T-helper 2 cell (primary cell): Measurements from ENCODE around the gene MUC2.

ENCODE experiments used
- DNase-seq, 5 experiments: peaks; one replicate each; pipeline versions ENCODE4 v3.0.0 to v3.0.0-alpha.2; 2012 to 2022

MUC2 gene

DNA sequence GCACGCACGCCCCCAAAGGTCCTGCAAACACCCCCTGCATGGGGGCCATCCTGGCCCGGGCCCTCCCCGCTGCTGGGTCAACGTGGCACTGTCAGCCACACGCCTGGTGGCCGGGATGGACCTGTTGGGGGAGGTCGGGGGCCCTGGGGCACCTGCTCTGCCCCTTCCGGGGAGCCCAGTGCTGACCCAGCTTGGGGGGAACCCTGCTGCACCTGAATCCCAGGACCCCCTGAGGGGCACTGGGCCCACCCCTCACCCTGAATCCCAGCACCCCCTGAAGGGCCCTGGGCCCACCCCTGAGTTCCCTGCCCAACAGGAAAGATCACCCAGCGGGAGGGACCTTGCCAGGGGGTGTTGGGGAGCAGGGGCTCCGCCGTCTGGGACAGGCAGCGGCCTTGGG is 37.7 kb upstream of the MUC2 start:
- no peak for DNase-seq

- no peak for DNase-seq
Measured at GRCh38 chr11:1037506-1038055, 37.1 kb upstream of the MUC2 start.

DNA sequence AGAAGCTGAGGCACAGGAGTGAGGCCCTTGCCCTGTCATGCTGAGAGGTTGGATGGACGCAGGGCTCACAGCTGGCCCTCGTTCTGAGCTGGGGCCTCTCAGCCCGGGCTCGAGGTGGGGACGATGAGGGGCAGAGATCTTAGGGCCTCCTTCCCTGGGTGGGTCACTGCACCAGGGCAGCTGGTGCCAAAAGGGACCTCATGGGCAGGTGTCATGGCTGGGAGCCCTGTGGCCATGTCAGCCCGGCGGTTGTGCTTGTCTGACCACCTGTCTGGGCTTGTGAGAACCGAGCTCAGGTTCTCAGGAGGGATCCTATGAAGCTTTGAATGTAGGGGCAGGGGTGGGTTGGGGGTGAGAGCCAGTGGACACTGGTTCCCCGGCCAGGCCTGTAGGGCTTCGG is 36.3 kb upstream of the MUC2 start:
- no peak for DNase-seq

DNA sequence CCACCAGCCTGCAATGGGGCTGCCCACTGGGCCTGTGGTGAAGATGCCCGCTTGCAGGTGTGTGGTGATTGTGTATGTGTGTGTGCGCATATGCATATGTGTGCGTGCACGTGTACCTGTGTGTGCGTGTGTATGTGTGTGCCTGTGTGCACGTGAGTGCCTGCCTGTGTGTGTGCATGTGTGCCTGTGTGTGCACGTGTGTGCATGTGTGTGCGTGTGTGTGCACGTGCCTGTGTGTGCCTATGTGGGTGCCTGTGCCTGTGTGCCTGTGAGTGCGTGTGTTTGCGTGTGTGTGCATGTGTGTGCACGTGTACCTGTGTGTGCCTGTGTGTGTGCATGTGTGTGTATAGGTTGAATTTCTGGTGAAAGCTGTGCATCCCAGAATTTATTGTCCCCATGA is 35.8 kb upstream of the MUC2 start:
- DNase-seq, result no peak

GRCh38 chr11:1039481-1040427 is 34.9 kb upstream of the MUC2 start:
- DNase-seq, result no peak

- no peak for DNase-seq
Measured at GRCh38 chr11:1040428-1041148, 34.1 kb upstream of the MUC2 start.

DNA sequence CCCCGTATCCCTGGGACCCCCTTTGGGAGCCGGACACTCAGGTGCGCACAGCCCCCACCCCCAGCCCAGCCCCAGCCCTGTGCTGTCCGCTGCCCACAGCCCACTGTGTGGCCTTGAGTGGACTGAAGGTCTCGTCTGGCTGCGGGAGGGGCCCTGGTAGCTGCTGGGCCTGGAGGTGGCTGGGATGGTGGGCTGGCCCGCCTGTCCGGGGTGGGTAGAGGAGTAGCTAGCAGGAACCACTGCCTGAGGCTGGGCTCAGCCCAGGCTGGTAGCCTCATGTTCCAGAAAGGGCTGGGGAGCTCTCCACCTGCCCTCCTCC is 33.6 kb upstream of the MUC2 start:
- DNase-seq, result no peak

- peak in 1 of 5 experiments; percentile 2 for DNase-seq
Measured at GRCh38 chr11:1041471-1041870, 33.2 kb upstream of the MUC2 start.

DNA sequence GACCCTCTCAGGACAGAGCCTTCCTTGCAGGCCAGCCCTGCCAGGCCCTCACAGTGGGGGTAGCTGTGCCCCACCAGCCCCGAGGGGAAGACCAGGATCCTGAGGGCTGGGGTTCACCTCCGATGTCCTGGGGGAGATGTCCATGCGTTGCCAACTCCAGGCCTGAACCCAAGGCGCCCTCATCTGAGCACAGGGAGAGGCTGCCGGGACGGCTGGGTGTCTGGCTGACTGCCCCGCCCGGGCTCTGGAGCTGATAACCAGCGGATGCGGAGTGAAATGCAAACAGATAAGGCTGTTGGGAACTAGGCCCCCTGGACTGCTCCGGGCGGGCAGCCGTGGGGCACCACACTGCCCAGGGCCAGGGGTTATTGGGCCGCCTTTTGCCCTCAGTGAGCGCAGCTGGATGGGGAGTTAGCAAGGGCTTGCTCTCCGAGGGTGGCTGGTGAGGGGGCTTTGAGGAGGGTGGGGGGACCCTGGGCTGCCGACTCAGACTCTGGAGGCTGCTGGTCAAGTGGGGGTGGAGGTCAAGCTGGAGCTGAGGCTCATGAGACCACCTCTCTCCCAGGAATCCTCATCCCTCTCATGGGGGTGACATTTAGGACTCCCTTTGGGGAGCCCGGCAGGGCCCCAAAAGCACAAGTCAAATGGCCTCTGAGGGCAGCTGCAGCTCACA is 32.6 kb upstream of the MUC2 start:
- peak in 1 of 5 experiments; percentile 3 for DNase-seq

- peak in 1 of 5 experiments; percentile 2 for DNase-seq
Measured at GRCh38 chr11:1042626-1043562, 31.8 kb upstream of the MUC2 start.

DNA sequence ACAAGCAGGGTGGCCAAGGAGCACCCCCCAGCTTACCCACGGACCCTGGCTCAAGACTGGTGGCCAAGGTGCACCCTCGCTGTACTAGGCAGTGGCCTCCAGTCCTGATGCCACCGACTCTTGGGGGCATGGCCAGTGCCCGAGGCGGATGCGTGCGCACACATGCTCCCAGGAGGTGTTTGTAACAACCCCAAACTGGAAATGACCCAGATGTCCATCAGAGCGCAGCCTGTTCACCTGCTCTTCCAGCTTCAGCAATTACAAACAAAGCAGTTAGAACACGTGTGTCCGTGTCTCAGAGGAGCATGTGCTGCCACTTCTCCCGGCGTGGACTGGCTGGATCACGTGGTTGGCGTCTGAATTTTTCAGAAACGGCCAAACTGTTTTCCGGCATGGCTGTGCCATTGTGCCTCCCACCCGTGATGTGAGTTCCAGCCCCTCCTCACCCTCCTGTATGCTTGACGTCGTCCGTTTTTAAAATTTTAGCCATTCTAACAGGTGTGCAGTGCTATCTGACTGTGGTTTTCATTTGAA is 31.0 kb upstream of the MUC2 start:
- no peak for DNase-seq

DNA sequence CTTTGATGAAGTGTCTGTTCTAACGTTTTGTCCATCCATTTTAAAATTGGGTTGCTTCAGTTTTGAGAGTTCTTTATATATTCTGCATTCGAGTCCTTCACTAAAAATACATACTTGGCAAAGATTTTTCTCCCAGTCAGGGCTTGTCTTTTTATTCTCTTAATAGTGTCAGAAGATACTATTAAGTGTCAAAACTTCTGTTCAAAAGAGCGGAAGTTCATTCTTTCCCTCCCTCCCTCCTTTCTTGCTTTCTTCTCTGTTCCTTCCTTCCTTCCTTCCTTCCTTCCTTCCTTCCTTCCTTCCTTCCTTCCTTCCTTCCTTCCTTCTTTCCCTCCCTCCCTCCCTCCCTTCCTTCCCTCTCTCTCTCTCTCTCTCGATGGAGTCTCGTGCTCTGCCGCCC is 30.5 kb upstream of the MUC2 start:
- no peak for DNase-seq

GRCh38 chr11:1047595-1048156 is 27.0 kb upstream of the MUC2 start:
- peak in 1 of 5 experiments; percentile 2 for DNase-seq

- DNase-seq, result no peak
Measured at GRCh38 chr11:1048375-1049070, 26.2 kb upstream of the MUC2 start.

- no peak for DNase-seq
Measured at GRCh38 chr11:1049071-1049405, 25.6 kb upstream of the MUC2 start.

- DNase-seq, result peak in 1 of 5 experiments; percentile 4
Measured at GRCh38 chr11:1049431-1049891, 25.2 kb upstream of the MUC2 start.

DNA sequence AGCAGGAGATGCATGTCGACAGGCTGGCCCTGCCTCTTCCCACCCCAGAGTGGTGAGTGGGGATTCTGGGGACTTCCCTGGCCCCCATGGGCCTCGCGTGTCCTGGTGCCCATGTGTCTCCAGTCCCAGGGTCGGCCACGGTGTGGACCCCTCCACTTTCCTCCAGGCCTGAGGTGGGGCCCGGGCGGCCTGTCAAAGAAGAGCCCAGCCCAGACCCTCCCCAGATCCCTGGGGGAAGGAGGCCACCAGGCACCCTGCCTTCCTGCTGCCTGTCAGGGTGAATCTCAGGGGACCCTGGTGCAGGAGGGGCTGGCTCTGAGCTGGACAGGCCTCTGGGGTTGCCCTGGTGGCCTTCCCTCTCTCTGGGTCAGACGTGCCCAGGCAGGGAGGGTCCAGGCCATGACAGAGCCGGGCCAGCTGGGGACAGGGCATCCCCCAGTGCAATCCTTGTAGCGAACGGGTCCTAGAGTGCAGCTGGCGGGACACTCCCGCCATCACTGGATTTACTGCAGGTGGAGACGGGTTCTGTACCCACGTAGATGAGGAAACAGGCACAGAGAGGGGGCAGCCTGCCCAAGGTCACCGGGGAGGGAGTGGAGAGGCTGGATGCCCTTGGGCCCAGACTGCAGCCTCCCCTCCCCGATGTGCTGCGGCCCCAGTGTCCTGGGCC is 24.6 kb upstream of the MUC2 start:
- DNase-seq, result peak in 1 of 5 experiments; percentile 4

DNA sequence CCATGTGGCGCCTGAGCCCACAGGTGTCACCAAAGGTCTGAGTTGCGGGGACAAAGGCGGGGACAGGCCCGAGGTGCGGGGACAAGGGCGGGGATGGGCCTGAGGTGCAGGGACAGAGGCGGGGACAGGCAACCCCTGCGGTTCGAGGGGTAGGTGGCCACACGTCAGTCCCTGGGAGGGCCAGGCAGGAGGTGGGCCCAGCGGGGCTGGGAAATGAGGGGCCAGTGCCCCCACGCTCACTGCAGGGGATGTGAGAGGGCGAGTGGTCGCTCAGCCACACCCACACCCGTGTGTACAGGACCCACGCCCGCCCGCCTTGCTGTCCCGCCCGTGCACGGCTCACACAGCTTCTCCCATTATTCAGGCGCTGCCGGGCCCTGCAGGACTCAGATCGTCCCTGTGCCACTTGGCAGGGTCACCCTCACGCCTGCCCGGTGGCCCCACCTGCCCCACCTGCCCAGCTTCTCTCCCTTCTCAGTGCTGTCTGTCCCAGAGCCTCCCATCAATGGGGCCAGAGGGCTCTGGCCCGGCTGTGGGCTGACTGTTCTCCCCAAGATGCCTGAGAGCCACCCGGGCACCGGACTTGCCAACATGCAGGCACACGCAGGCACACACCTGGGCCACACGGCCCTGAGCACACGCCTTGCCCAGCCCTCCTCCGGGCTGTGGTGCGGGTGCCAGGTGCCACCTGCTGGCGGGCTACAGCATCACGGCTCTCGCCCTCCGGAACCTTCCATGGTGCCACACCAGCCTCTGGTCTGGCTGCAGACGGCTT is 23.9 kb upstream of the MUC2 start:
- peak; percentile 43 to 70 (median 57) for DNase-seq
